Activated naive CD8-positive, alpha-beta T cell treated with anti-CD3 and anti-CD28 coated beads, Interleukin-2, amount 50 U/mL, for 24 hours (primary cell): ENCODE results near the gene SLC4A3.
"Not testable (repeated sequence)": the region's sequence is repeated elsewhere in the genome, so short reads cannot be mapped to it uniquely, and the experiment has no call there.

ENCODE experiments used
- ATAC-seq: fragments of 150-1000 bp; cut with Tn5 transposase; one replicate; pipeline ENCODE4 v1.10.0; 2021
- DNase-seq: peaks from one replicate; pipeline ENCODE4 v3.0.0; 2021
- H3K27ac Mint-ChIP-seq: one replicate; pipeline ENCODE4 v1.8.0; 2021; ENCODE audit warnings: mild to moderate bottlenecking, mixed read lengths
- H3K27me3 Mint-ChIP-seq: one replicate; pipeline ENCODE4 v1.8.0; 2021; ENCODE audit warnings: mixed read lengths
- H3K36me3 Mint-ChIP-seq: one replicate; pipeline ENCODE4 v1.8.0; 2021; ENCODE audit warnings: low read depth, mixed read lengths
- H3K4me1 Mint-ChIP-seq: one replicate; pipeline ENCODE4 v1.8.0; 2021; ENCODE audit warnings: mixed read lengths
- H3K4me3 Mint-ChIP-seq: one replicate; pipeline ENCODE4 v1.8.0; 2021; ENCODE audit warnings: mild to moderate bottlenecking, moderate library complexity, mixed read lengths
- H3K9me3 Mint-ChIP-seq: one replicate; pipeline ENCODE4 v1.8.0; 2021; ENCODE audit warnings: mixed read lengths

The SLC4A3 gene

GRCh38 chr2:219663116-219663762 lies 35.8 kb downstream of the SLC4A3 start:
- H3K27ac Mint-ChIP-seq = no peak overlapping the region
- peaks cover 20% of the 10 kb centered on the region for H3K27me3 Mint-ChIP-seq
- H3K9me3 Mint-ChIP-seq = peaks cover 8% of the 10 kb centered on the region
- DNase-seq = no peak
- ATAC-seq = no peak
- no peak overlapping the region for H3K4me3 Mint-ChIP-seq
- H3K36me3 Mint-ChIP-seq = no peaks in the 10 kb centered on the region
- no peaks in the 10 kb centered on the region for H3K4me1 Mint-ChIP-seq

GRCh38 chr2:219664041-219664440 lies 36.6 kb downstream of the SLC4A3 start:
- peaks cover 8% of the 10 kb centered on the region for H3K9me3 Mint-ChIP-seq
- ATAC-seq = no peak
- no peak for DNase-seq
- H3K27me3 Mint-ChIP-seq = peaks cover 20% of the 10 kb centered on the region
- no peak overlapping the region for H3K27ac Mint-ChIP-seq
- H3K36me3 Mint-ChIP-seq = no peaks in the 10 kb centered on the region
- H3K4me3 Mint-ChIP-seq = no peak overlapping the region
- H3K4me1 Mint-ChIP-seq = no peaks in the 10 kb centered on the region

GRCh38 chr2:219664944-219665343 lies 37.5 kb downstream of the SLC4A3 start:
- H3K36me3 Mint-ChIP-seq = no peaks in the 10 kb centered on the region
- H3K4me1 Mint-ChIP-seq = no peaks in the 10 kb centered on the region

GRCh38 chr2:219665926-219666325 lies 38.5 kb downstream of the SLC4A3 start:
- Mint-ChIP-seq H3K36me3 (no peaks in the 10 kb centered on the region), H3K4me3 (no peak overlapping the region), H3K27me3 (peaks cover 11% of the 10 kb centered on the region), H3K4me1 (no peaks in the 10 kb centered on the region), H3K9me3 (peaks cover 6% of the 10 kb centered on the region), H3K27ac (no peak overlapping the region)
- ATAC-seq (no peak), DNase-seq (no peak)

More at GRCh38 chr2:219664944-219665343, 37.5 kb downstream of the SLC4A3 start:
- DNase-seq (no peak), ATAC-seq (no peak)
- Mint-ChIP-seq H3K27me3 (peaks cover 18% of the 10 kb centered on the region), H3K9me3 (peaks cover 8% of the 10 kb centered on the region), H3K4me3 (no peak overlapping the region), H3K27ac (no peak overlapping the region)

- no peak for DNase-seq
- Mint-ChIP-seq H3K4me1 (no peaks in the 10 kb centered on the region), H3K27me3 (peaks cover 8% of the 10 kb centered on the region), H3K4me3 (no peak overlapping the region), H3K36me3 (no peaks in the 10 kb centered on the region), H3K9me3 (no peaks in the 10 kb centered on the region), H3K27ac (no peak overlapping the region)
- no peak for ATAC-seq
Measured at GRCh38 chr2:219668316-219668715, 40.9 kb downstream of the SLC4A3 start.

GRCh38 chr2:219670386-219670785 lies 43.0 kb downstream of the SLC4A3 start:
- no peak for DNase-seq
- Mint-ChIP-seq H3K36me3 (no peaks in the 10 kb centered on the region), H3K9me3 (no peaks in the 10 kb centered on the region), H3K4me1 (no peaks in the 10 kb centered on the region), H3K4me3 (no peak overlapping the region), H3K27me3 (peaks cover 9% of the 10 kb centered on the region), H3K27ac (no peak overlapping the region)
- no peak for ATAC-seq

- H3K9me3 Mint-ChIP-seq = no peaks in the 10 kb centered on the region
- no peak for DNase-seq
- H3K27ac Mint-ChIP-seq = no peak overlapping the region
- no peak overlapping the region for H3K4me3 Mint-ChIP-seq
- no peak for ATAC-seq
- H3K4me1 Mint-ChIP-seq = no peaks in the 10 kb centered on the region
- H3K27me3 Mint-ChIP-seq = peaks cover 5% of the 10 kb centered on the region
- H3K36me3 Mint-ChIP-seq = no peaks in the 10 kb centered on the region
Measured at GRCh38 chr2:219671279-219671678, 43.8 kb downstream of the SLC4A3 start.

- ATAC-seq (no peak), DNase-seq (no peak)
- Mint-ChIP-seq H3K27ac (no peak overlapping the region), H3K4me1 (no peaks in the 10 kb centered on the region), H3K9me3 (no peaks in the 10 kb centered on the region), H3K36me3 (no peaks in the 10 kb centered on the region), H3K4me3 (no peak overlapping the region), H3K27me3 (peaks cover 10% of the 10 kb centered on the region)
Measured at GRCh38 chr2:219672406-219672805, 45.0 kb downstream of the SLC4A3 start.

- peaks cover 12% of the 10 kb centered on the region for H3K27me3 Mint-ChIP-seq
- no peaks in the 10 kb centered on the region for H3K36me3 Mint-ChIP-seq
- H3K4me3 Mint-ChIP-seq = no peak overlapping the region
- H3K27ac Mint-ChIP-seq = no peak overlapping the region
- H3K9me3 Mint-ChIP-seq = no peaks in the 10 kb centered on the region
- no peak for DNase-seq
- no peaks in the 10 kb centered on the region for H3K4me1 Mint-ChIP-seq
- no peak for ATAC-seq
Measured at GRCh38 chr2:219675221-219675620, 47.8 kb downstream of the SLC4A3 start.

- no peak for ATAC-seq
- Mint-ChIP-seq H3K4me3 (no peak overlapping the region), H3K9me3 (no peaks in the 10 kb centered on the region), H3K4me1 (no peaks in the 10 kb centered on the region), H3K27me3 (peaks cover 12% of the 10 kb centered on the region), H3K27ac (no peak overlapping the region), H3K36me3 (no peaks in the 10 kb centered on the region)
- no peak for DNase-seq
Measured at GRCh38 chr2:219676586-219676985, 49.2 kb downstream of the SLC4A3 start.

GRCh38 chr2:219679041-219679440 lies 51.6 kb downstream of the SLC4A3 start:
- no peak overlapping the region for H3K4me3 Mint-ChIP-seq
- ATAC-seq (no peak), DNase-seq (no peak)
- no peaks in the 10 kb centered on the region for H3K4me1 Mint-ChIP-seq
- no peaks in the 10 kb centered on the region for H3K36me3 Mint-ChIP-seq
- H3K9me3 Mint-ChIP-seq = peaks cover 5% of the 10 kb centered on the region
- H3K27ac Mint-ChIP-seq = no peak overlapping the region
- H3K27me3 Mint-ChIP-seq = peaks cover 20% of the 10 kb centered on the region

GRCh38 chr2:219679571-219679970 lies 52.1 kb downstream of the SLC4A3 start:
- Mint-ChIP-seq H3K36me3 (no peaks in the 10 kb centered on the region), H3K27ac (no peak overlapping the region), H3K4me1 (no peaks in the 10 kb centered on the region), H3K4me3 (no peak overlapping the region), H3K27me3 (peaks cover 18% of the 10 kb centered on the region), H3K9me3 (peaks cover 5% of the 10 kb centered on the region)
- ATAC-seq = no peak
- DNase-seq = no peak

GRCh38 chr2:219680958-219681693 lies 53.7 kb downstream of the SLC4A3 start:
- H3K4me3 Mint-ChIP-seq = no peak overlapping the region
- peaks cover 15% of the 10 kb centered on the region for H3K27me3 Mint-ChIP-seq
- H3K9me3 Mint-ChIP-seq = peaks cover 5% of the 10 kb centered on the region
- ATAC-seq (no peak), DNase-seq (no peak)
- no peak overlapping the region for H3K27ac Mint-ChIP-seq
- H3K4me1 Mint-ChIP-seq = peaks cover 9% of the 10 kb centered on the region
- H3K36me3 Mint-ChIP-seq = no peaks in the 10 kb centered on the region

- ATAC-seq (no peak), DNase-seq (no peak)
- H3K36me3 Mint-ChIP-seq = no peaks in the 10 kb centered on the region
- H3K9me3 Mint-ChIP-seq = peaks cover 5% of the 10 kb centered on the region
- peaks cover 9% of the 10 kb centered on the region for H3K4me1 Mint-ChIP-seq
- no peak overlapping the region for H3K27ac Mint-ChIP-seq
- no peak overlapping the region for H3K4me3 Mint-ChIP-seq
- H3K27me3 Mint-ChIP-seq = peaks cover 13% of the 10 kb centered on the region
Measured at GRCh38 chr2:219681694-219682300, 54.4 kb downstream of the SLC4A3 start.

- DNase-seq, H3K36me3 Mint-ChIP-seq, H3K9me3 Mint-ChIP-seq, H3K27ac Mint-ChIP-seq, H3K4me3 Mint-ChIP-seq, ATAC-seq: not testable (repeated sequence)
- H3K27me3 Mint-ChIP-seq = peaks cover 14% of the 10 kb centered on the region
- peaks cover 13% of the 10 kb centered on the region for H3K4me1 Mint-ChIP-seq
Measured at GRCh38 chr2:219683474-219683873, 56.0 kb downstream of the SLC4A3 start.
